Stomach smooth muscle (tissue), 2 donors: Measurements from ENCODE around the gene CDH23.

Experiments used
- H3K27ac ChIP-seq: one replicate; pipeline ENCODE4 v1.7.0; 2013; ENCODE audit warnings: mild to moderate bottlenecking, low read length, inconsistent platforms
- H3K27me3 ChIP-seq, 2 donors: one replicate each; pipeline ENCODE4 v1.7.0; 2013; ENCODE audit warnings: low read length in 2 of 2; ENCODE audit not compliant: insufficient read depth in 2 of 2, control insufficient read depth in 1 of 2
- H3K36me3 ChIP-seq, 2 donors: one replicate each; pipeline ENCODE4 v1.7.0; 2013; ENCODE audit warnings: low read length in 2 of 2; ENCODE audit not compliant: control insufficient read depth in 2 of 2, insufficient read depth in 2 of 2
- H3K4me1 ChIP-seq: one replicate; pipeline ENCODE4 v1.7.0; 2013; ENCODE audit warnings: low read length; ENCODE audit not compliant: control insufficient read depth, insufficient read depth
- H3K4me3 ChIP-seq, 2 donors: one replicate each; pipeline ENCODE4 v1.7.0; 2013; ENCODE audit warnings: low read length in 2 of 2
- H3K9ac ChIP-seq, 2 donors: one replicate each; pipeline ENCODE4 v1.7.0; 2013; ENCODE audit warnings: low read length in 2 of 2, mild to moderate bottlenecking in 1 of 2
- H3K9me3 ChIP-seq, 2 donors: one replicate each; pipeline ENCODE4 v1.7.0; 2013; ENCODE audit warnings: low read length in 2 of 2; ENCODE audit not compliant: control insufficient read depth in 2 of 2
- donor health status: healthy.
- donor health status: Pancreatic carcinoma.

CDH23 gene

DNA sequence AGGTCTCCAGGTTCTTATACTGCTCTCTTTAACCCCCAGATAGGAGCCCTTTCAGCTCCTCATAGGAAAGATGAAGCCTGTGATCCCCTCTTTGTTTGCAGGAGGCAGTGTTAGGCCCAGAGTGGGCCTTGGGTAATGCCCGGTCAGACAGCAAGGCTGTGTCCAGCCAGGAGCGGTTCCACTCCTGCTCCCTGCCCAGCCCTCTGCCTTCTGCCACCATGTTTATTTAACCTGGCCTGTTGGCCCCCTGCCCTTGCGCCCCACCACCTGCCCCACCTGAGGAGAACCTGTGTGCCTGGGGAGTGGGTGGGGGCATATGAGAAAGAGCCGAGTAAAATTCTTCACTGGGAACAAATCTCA is 24.3 kb downstream of the CDH23 start:
- Histone ChIP-seq H3K27ac (no peak overlapping the region), H3K36me3 (no peaks in the 10 kb centered on the region), H3K4me3 (no peak overlapping the region), H3K27me3 (peaks cover 0 to 2% of the 10 kb centered on the region in 2 donors), H3K9me3 (peaks cover 0 to 2% of the 10 kb centered on the region in 2 donors), H3K4me1 (no peaks in the 10 kb centered on the region), H3K9ac (no peak overlapping the region)

DNA sequence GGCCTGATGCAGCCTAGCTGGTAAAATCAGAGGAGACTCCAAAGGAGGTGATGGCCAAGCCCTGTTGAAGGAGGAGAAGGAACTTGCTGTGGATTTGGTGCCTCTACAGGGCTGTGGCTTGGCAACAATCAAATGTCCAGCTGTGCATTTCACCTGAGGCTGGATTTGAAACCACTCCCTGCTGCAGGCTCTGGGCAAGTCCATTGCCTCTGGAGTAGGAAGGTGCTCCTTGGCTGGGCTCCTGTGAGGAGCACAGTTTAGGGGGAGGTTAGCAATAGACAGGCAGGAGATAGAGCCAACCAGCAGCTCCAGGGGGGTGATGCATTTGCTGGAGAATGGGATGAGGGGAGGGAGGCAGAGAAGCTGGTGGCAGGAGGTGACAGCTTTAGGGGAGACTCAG is 26.5 kb downstream of the CDH23 start:
- Histone ChIP-seq H3K36me3 (no peaks in the 10 kb centered on the region), H3K4me1 (no peaks in the 10 kb centered on the region), H3K9ac (no peak overlapping the region), H3K27me3 (peaks cover 0 to 2% of the 10 kb centered on the region in 2 donors), H3K4me3 (no peak overlapping the region), H3K9me3 (no peaks in the 10 kb centered on the region), H3K27ac (no peak overlapping the region)

DNA sequence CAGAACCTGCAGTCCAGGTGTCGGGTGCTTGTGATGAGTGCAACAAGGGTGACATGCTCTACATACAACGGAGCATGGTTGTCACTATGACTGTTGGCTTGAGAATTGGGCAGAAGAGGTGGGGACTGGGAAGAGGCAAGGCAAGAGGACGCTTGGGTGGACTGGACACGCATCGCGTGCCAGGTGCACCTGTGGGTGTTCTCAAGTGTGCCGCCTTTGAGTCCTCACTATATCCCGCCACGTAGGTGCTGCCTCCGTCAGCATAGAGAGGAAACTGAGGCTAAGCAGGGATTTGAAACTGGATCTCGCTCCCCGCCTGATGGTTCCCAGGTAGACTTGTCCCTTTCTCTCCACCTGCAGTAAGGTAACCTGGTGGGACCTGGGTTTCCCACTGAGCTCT is 27.2 kb downstream of the CDH23 start:
- peaks cover 0 to 2% of the 10 kb centered on the region in 2 donors for H3K27me3 ChIP-seq
- H3K9ac ChIP-seq = no peak overlapping the region
- H3K4me1 ChIP-seq = no peaks in the 10 kb centered on the region
- H3K4me3 ChIP-seq = no peak overlapping the region
- H3K36me3 ChIP-seq = no peaks in the 10 kb centered on the region
- no peak overlapping the region for H3K27ac ChIP-seq
- H3K9me3 ChIP-seq = no peaks in the 10 kb centered on the region

DNA sequence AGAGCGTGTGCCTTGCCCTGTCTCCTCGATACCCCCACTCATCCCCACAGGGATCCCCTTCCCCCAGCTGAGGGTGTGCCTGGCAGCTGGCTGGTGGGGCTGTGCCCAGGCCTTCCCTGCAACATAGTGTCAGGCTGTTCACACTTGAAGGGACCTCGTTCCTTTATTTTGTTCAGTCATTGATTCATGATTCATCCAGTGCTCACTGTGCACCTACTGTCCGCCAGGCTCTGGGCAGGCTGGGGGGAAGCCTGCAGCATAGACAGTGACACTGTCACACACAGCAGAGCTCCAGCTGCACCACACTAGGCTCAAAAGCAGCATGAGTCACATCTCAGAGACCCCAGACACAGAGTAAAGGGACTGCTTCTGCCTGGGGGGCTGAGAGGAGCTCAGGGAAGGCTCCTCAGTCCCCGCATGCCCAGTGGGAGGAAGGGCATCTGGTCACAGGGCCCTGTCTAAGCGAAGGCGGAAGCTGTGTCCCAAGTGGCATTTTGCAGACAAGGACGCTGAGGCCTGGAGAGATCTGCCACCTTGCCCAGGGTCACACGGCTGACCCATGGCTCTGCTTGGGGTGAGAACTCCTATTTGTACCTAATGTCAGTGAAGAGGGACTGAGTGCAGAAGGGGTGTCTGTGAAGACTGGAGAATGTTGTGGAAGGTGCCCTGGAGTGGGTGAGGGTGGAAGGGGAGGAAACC is 27.9 kb downstream of the CDH23 start:
- Histone ChIP-seq H3K4me1 (no peaks in the 10 kb centered on the region), H3K36me3 (no peaks in the 10 kb centered on the region), H3K27ac (no peak overlapping the region), H3K9me3 (no peaks in the 10 kb centered on the region), H3K27me3 (peaks cover 0 to 2% of the 10 kb centered on the region in 2 donors), H3K4me3 (no peak overlapping the region), H3K9ac (no peak overlapping the region)

DNA sequence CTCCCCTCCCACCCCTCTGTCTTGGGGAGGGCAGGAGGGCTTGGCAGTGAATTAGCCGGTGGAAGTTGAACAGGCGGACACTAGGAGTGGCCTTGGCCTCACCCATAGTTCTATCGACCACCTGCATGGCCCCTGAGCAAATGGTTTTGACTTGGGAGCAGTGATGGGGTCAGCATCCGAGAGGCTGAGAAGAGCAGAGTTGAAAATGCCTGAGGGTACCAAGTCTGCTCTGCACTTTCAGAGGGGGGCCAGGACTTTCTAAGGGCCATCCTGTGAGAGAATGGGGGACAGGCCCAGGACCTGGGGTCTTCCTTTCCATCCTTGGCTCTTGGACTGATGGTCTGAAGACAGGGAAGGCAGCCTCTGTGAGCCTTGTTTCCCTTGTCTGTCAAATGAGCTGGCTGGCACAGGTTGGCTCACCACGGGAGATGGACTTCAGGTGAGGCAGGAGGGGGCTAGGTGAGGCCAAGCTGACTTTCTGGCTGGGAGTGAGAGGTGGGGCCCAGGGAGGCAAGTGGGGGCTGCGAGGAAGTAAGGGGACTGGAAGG is 29.4 kb downstream of the CDH23 start:
- Histone ChIP-seq H3K27ac (no peak overlapping the region), H3K4me3 (no peak overlapping the region), H3K9ac (no peak overlapping the region), H3K9me3 (no peaks in the 10 kb centered on the region), H3K4me1 (no peaks in the 10 kb centered on the region), H3K36me3 (no peaks in the 10 kb centered on the region), H3K27me3 (peaks cover 0 to 2% of the 10 kb centered on the region in 2 donors)

DNA sequence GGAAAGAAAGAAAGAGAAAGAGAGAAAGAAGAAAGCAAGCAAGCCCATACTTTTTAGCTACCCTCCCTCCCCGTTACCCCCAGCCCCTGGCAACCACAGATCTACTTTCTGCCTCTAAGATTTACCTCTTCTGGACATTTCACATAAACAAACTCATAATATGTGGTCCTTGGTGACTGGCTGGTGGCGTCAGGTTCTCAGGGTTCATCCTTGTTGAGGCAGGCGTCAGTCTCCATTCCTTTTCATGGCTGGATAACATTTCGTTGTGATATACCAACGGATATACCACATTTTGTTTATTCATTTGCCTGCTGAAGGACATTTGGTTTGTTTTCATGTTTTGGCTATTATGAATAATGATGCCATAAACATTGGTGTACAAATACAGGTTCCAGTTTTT is 30.5 kb downstream of the CDH23 start:
- no peak overlapping the region for H3K4me3 ChIP-seq
- H3K27ac ChIP-seq = no peak overlapping the region
- H3K4me1 ChIP-seq = no peaks in the 10 kb centered on the region
- no peaks in the 10 kb centered on the region for H3K36me3 ChIP-seq
- no peaks in the 10 kb centered on the region for H3K9me3 ChIP-seq
- H3K27me3 ChIP-seq = peaks cover 0 to 2% of the 10 kb centered on the region in 2 donors
- H3K9ac ChIP-seq = no peak overlapping the region

DNA sequence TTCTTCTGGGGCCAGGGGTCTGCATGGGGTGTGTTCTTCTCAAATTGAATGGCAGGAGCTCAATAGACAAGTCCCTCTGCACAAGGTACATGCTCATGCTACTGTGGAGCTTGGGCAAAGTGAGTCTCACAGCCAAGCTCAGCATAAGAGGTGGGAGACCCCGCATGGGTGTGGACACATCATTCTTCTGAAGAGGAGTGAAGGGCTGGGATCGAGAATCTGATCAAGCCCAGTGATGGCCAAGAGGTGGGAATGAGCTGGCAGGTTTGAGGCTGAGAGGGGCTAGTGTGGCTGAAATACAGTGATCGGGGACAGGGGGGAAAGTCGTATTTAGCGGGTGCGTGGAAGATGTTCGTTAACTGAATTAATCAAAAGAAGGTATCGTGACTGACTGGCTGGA is 32.6 kb downstream of the CDH23 start:
- Histone ChIP-seq H3K4me1 (no peaks in the 10 kb centered on the region), H3K36me3 (no peaks in the 10 kb centered on the region)

DNA sequence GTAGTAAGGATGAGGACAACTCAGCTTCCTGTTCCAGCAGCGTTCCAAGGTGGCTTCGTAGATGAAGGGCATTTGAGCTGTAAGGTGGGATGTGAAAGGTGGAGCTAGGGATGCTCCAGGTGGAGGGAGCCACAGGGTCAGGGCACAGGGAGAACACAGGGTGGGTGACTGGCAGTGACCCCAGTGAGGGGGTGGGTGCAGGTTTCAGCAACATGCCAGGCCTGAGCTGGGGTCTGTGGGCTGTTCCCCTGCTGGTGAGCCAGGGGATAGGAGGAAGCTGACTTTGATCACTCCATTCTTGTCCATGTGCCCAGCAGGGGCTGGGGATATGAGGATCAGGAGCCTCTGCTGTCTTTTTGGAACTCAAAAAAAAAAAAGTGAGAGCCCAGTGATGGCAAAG is 33.2 kb downstream of the CDH23 start:
- Histone ChIP-seq H3K9me3 (no peaks in the 10 kb centered on the region), H3K36me3 (no peaks in the 10 kb centered on the region), H3K4me1 (no peaks in the 10 kb centered on the region), H3K27me3 (peaks cover 0 to 3% of the 10 kb centered on the region in 2 donors), H3K9ac (no peak overlapping the region), H3K27ac (no peak overlapping the region), H3K4me3 (no peak overlapping the region)

More for the DNA sequence above, 32.6 kb downstream of the CDH23 start:
- no peaks in the 10 kb centered on the region for H3K9me3 ChIP-seq
- H3K27me3 ChIP-seq = peaks cover 0 to 4% of the 10 kb centered on the region in 2 donors
- H3K4me3 ChIP-seq = no peak overlapping the region
- no peak overlapping the region for H3K9ac ChIP-seq
- no peak overlapping the region for H3K27ac ChIP-seq

DNA sequence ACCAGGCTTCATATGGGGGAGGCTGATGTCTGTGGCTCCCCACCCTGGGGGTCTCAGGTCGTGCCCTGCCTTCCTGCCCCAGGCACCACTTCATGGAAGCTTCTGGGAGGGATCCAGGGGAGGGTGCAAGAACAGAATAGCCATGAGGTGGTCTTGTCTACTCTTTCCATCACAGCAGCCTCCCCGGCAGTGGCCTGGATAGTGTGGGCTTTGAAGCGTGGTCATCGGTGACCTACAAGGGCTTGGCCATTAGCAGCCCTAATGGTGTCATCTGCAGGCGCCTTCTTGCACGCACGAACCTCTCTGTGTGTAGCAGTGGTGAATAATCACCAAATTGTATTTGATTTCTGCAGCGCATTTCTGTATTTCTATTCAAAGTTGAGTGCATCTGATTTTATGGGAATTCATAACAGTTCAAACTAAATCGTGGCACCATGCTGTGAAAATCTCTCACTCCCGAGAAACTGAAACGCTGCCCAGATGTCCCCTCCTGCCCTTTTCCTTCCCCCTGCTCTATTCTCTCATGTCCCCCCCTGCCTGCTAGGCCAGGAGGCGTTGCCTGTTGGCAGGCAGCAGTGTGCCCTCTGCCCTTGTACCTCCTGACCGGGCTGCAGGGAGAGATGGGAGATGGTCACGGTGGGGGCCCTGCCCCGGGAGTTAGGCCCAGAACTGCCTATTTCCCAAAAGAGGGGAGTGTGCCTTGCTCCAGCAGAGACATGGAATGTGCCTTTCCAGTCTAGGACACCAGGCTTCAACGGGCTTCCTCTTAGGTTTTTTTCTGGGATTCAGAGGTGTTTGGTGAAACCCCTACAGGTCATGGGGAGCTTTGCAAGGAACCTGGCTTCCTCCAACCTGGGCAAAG is 34.8 kb downstream of the CDH23 start:
- H3K4me1 ChIP-seq = peaks cover 6% of the 10 kb centered on the region
- H3K4me3 ChIP-seq = no peak overlapping the region
- H3K27me3 ChIP-seq = peaks cover 0 to 3% of the 10 kb centered on the region in 2 donors
- no peaks in the 10 kb centered on the region for H3K36me3 ChIP-seq
- no peaks in the 10 kb centered on the region for H3K9me3 ChIP-seq
- no peak overlapping the region for H3K27ac ChIP-seq
- no peak overlapping the region for H3K9ac ChIP-seq

DNA sequence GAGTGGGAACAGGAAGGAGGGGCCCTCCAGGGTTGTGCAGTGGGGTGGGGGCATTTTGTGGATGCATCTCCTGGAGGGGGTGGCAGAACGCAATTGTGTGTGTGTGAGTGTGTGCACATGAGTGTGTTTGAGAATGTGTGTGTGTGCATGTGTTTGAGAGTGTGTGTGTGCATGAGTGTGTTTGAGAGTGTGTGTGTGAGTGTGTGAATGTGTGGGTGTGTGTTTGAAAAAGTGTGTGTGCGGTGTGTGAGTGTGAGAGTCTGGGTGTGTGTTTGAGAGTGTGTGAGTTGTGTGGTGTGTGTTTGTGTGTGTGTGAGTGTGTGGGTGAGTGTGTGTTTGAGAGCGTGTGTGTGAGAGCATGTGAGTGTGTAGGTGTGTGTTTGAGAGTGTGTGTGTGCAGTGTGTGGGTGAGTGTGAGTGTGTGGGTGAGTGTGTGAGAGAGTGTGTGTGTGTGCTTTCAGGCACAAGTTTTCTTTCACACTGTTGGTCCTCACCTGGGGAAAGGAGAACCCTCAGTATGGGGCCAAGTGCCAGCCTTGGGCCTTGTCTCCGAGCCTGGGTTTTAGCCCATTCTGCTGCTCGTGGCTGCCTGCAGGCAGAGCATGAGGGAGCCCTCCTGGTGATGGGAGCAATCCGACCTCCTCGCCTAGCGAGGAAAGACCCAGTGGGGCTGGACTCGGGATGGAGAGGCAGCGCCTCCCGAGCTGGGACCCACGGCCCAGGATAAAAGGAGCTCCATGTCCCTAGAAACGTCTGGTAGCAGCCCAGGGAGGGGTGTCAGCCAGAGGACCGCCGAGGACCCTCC is 35.6 kb downstream of the CDH23 start:
- Histone ChIP-seq H3K9ac (no peak overlapping the region), H3K4me1 (peaks cover 6% of the 10 kb centered on the region), H3K9me3 (no peaks in the 10 kb centered on the region), H3K4me3 (no peak overlapping the region), H3K36me3 (no peaks in the 10 kb centered on the region), H3K27ac (no peak overlapping the region), H3K27me3 (peaks cover 0 to 3% of the 10 kb centered on the region in 2 donors)
